PC-3 (cell line): ENCODE measurements around the gene SLC15A2. TPM values are rescaled to one million over a fixed set of nuclear protein-coding genes. Genes with fewer than 3 reads are reported as not detected.

Experiments used
- ATAC-seq: fragments of 200-7000 bp; cut with Tn5 transposase; 2 replicates; pipeline ENCODE4 v1.9.1; 2020; ENCODE audit warnings: mild to moderate bottlenecking, moderate library complexity
- BruUV-seq: library from RNA; stranded (reverse); fragments of 400-500 nt; replicated peaks from 2 replicates; lab custom pipeline; 2021; lab: Mats Ljungman, UMichigan
- CTCF ChIA-PET: fragments of 300-600 bp; sonication (Branson Sonifier 250); formaldehyde crosslinking; loops from one replicate; lab custom pipeline; 2022; ENCODE audit warnings: antibody characterized with exemption; lab: Charles Lee
- POLR2A ChIA-PET: fragments of 300-600 bp; sonication (Branson Sonifier 250); formaldehyde crosslinking; loops from one replicate; lab custom pipeline; 2022; ENCODE audit warnings: antibody characterized with exemption; ENCODE audit not compliant: unreplicated experiment; lab: Charles Lee
- DNase-seq: peaks from one replicate; pipeline ENCODE4 v3.0.0-alpha.2; 2015
- H2AFZ ChIP-seq: fragments of 300-600 bp; sonication (generic); 2 replicates; pipeline ENCODE4 v1.6.0; 2016; ENCODE audit warnings: antibody characterized with exemption, low read length
- H3F3A ChIP-seq: fragments of 300-600 bp; sonication (generic); one replicate; pipeline ENCODE4 v1.6.0; 2017; ENCODE audit warnings: antibody characterized with exemption, low read length, control low read depth, mild to moderate bottlenecking; ENCODE audit not compliant: unreplicated experiment
- H3K27ac ChIP-seq: fragments of 300-600 bp; sonication (generic); 2 replicates; pipeline ENCODE4 v1.5.1; 2016; ENCODE audit warnings: mild to moderate bottlenecking, low read length
- H3K27me3 ChIP-seq: fragments of 300-600 bp; sonication (generic); 2 replicates; pipeline ENCODE4 v1.6.1; 2016; ENCODE audit warnings: low read length, mixed read lengths
- H3K36me3 ChIP-seq: fragments of 300-600 bp; sonication (generic); 2 replicates; pipeline ENCODE4 v1.6.1; 2016; ENCODE audit warnings: low read depth, mixed run types, low read length, mixed read lengths
- H3K4me1 ChIP-seq: fragments of 300-600 bp; sonication (generic); 2 replicates; pipeline ENCODE4 v1.5.1; 2016; ENCODE audit warnings: low read length; ENCODE audit not compliant: insufficient read depth
- H3K4me2 ChIP-seq: fragments of 300-600 bp; sonication (generic); 2 replicates; pipeline ENCODE4 v1.6.0; 2016; ENCODE audit warnings: low read length
- H3K4me3 ChIP-seq: fragments of 300-600 bp; sonication (generic); 2 replicates; pipeline ENCODE4 v1.5.1; 2016; ENCODE audit warnings: mild to moderate bottlenecking, low read length, mixed read lengths
- H3K79me2 ChIP-seq: fragments of 300-600 bp; sonication (generic); 2 replicates; pipeline ENCODE4 v1.6.1; 2017; ENCODE audit warnings: low read length, mixed read lengths
- H3K9ac ChIP-seq: fragments of 300-600 bp; sonication (generic); 2 replicates; pipeline ENCODE4 v1.6.0; 2016; ENCODE audit warnings: mild to moderate bottlenecking, low read length
- H3K9me2 ChIP-seq: fragments of 300-600 bp; sonication (generic); replicated peaks from 2 replicates; pipeline ENCODE4 v1.6.1; 2016; ENCODE audit warnings: mixed run types, low read length, mixed read lengths
- H3K9me3 ChIP-seq: fragments of 300-600 bp; sonication (generic); 2 replicates; pipeline ENCODE4 v1.6.1; 2016; ENCODE audit warnings: low read length, mixed read lengths
- H4K20me1 ChIP-seq: fragments of 300-600 bp; sonication (generic); 2 replicates; pipeline ENCODE4 v1.6.1; 2016; ENCODE audit warnings: low read length, mixed read lengths
- EZH2 ChIP-seq: fragments of 300-600 bp; sonication (generic); IDR thresholded peaks from one replicate; pipeline ENCODE4 v1.6.1; 2017; ENCODE audit warnings: antibody characterized with exemption, mild to moderate bottlenecking, low read length; ENCODE audit not compliant: unreplicated experiment
- EZH2phosphoT487 ChIP-seq: fragments of 300-600 bp; sonication (generic); IDR thresholded peaks from 2 replicates; pipeline ENCODE4 v1.6.1; 2018; ENCODE audit warnings: mild to moderate bottlenecking, antibody characterized with exemption, low read length, borderline replicate concordance
- intact Hi-C: fragments of 100-400 bp; cut with micrococcal nuclease; formaldehyde crosslinking; loops from 2 replicates; pipeline ENCODE4 v1.9.0; 2023
- total RNA-seq: library from RNA; depleted of rRNA; stranded (reverse); fragments of >200 nt; gene quantifications from 2 replicates; pipeline ENCODE4 v1.2.3, GENCODE V29; 2014
- TF ChIP-seq, protein P1 (sequence below): fragments of 300-600 bp; sonication (generic); conservative IDR thresholded peaks from 2 replicates; pipeline ENCODE4 v1.5.1; 2017; ENCODE audit warnings: antibody characterized with exemption, low read depth, mild to moderate bottlenecking, low read length

SLC15A2 gene
- total RNA-seq, 1 experiment from 2014 or later = 0.91 TPM

DNA sequence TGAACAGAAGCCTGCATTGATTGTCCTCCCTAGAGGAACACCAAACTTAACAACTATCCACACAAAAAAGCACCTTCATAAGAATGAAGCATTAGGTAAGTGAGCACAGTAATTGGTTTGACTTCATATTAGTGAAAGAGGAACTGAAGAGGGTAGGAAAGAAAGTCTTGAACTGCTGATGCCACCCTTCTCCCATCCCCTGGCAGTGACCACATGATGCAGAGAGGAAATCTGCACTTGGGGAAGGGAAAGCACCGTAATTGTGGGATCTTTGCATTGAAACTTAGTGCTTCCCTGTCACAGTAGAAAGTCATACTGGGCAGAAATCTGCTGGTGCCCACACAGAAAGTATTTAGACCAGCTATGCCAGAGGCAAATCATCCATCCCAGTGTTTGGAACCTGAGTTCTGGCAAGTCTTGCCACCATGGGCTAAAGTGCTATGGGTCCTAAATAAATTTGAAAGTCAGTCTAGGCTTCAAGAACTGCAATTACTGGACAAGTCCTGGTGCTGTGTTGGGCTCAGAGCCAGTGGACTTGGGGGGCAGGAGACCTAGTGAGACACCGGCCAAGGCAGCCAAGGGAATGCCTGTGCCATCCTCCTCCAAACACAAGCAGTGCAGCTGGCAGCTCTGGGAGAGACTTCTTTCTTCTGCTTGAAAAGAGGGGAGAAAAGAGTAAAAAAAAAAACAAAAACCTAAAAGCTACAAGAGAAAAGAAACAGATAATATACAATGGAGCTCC is 63.6 kb downstream of the SLC15A2 start:
- H3K9me2 ChIP-seq = no peaks in the 10 kb centered on the region

DNA sequence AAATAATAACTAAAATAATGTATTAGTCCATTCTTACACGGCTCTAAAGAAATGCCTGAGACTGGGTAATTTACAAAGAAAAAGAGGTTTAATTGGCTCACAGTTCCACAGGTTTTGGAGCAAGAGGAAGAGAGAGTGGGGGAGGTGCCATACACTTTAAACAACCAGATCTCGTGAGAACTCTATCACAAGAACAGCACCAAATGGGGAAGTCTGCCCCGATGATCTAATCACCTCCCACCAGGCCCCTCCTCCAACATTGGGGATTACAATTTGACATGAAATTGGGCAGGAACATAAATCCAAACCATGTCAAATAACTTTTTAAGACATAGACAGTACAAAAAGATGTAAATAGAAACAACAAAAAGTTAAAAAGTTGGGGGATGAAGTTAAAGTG is 64.6 kb downstream of the SLC15A2 start:
- ChIA-PET CTCF (no interaction called here), POLR2A (no interaction called here)
- DNase-seq (no peak), ATAC-seq (no peak)
- Histone ChIP-seq H3K9ac (no peak overlapping the region), H3K36me3 (no peaks in the 10 kb centered on the region), H3K79me2 (no peaks in the 10 kb centered on the region), H3K9me3 (no peaks in the 10 kb centered on the region), H2AFZ (no peak overlapping the region), H3F3A (no peaks in the 10 kb centered on the region), H3K9me2 (no peaks in the 10 kb centered on the region), H3K27me3 (no peaks in the 10 kb centered on the region), H3K4me1 (no peaks in the 10 kb centered on the region), H3K4me3 (no peak overlapping the region), H3K4me2 (no peak overlapping the region), H4K20me1 (no peaks in the 10 kb centered on the region), H3K27ac (no peak overlapping the region)
- TF ChIP-seq, protein P1, sequence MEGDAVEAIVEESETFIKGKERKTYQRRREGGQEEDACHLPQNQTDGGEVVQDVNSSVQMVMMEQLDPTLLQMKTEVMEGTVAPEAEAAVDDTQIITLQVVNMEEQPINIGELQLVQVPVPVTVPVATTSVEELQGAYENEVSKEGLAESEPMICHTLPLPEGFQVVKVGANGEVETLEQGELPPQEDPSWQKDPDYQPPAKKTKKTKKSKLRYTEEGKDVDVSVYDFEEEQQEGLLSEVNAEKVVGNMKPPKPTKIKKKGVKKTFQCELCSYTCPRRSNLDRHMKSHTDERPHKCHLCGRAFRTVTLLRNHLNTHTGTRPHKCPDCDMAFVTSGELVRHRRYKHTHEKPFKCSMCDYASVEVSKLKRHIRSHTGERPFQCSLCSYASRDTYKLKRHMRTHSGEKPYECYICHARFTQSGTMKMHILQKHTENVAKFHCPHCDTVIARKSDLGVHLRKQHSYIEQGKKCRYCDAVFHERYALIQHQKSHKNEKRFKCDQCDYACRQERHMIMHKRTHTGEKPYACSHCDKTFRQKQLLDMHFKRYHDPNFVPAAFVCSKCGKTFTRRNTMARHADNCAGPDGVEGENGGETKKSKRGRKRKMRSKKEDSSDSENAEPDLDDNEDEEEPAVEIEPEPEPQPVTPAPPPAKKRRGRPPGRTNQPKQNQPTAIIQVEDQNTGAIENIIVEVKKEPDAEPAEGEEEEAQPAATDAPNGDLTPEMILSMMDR = no peak
- no peak for TF ChIP-seq EZH2phosphoT487
- no peak for TF ChIP-seq EZH2
- intact Hi-C loops = no loop called here
- no TSS peak for BruUV-seq

More for the DNA sequence above, 63.6 kb downstream of the SLC15A2 start:
- no TSS peak for BruUV-seq
- H3K27ac ChIP-seq = no peak overlapping the region
- no peaks in the 10 kb centered on the region for H4K20me1 ChIP-seq
- no peaks in the 10 kb centered on the region for H3K79me2 ChIP-seq
- H3K4me3 ChIP-seq = no peak overlapping the region
- CTCF ChIA-PET = no interaction called here
- no peaks in the 10 kb centered on the region for H3K27me3 ChIP-seq
- DNase-seq (no peak), ATAC-seq (no peak)
- intact Hi-C loops = no loop called here
- no peaks in the 10 kb centered on the region for H3K4me1 ChIP-seq
- H3K4me2 ChIP-seq = no peak overlapping the region
- H3F3A ChIP-seq = no peaks in the 10 kb centered on the region
- H3K9ac ChIP-seq = no peak overlapping the region
- TF ChIP-seq EZH2phosphoT487 = no peak
- TF ChIP-seq, protein P1 = no peak
- no peak for TF ChIP-seq EZH2
- no peaks in the 10 kb centered on the region for H3K36me3 ChIP-seq
- POLR2A ChIA-PET = no interaction called here
- no peak overlapping the region for H2AFZ ChIP-seq
- H3K9me3 ChIP-seq = 0 out of 2 replicates have a peak, but pooled peaks cover under 1% of the 10 kb centered on the region

DNA sequence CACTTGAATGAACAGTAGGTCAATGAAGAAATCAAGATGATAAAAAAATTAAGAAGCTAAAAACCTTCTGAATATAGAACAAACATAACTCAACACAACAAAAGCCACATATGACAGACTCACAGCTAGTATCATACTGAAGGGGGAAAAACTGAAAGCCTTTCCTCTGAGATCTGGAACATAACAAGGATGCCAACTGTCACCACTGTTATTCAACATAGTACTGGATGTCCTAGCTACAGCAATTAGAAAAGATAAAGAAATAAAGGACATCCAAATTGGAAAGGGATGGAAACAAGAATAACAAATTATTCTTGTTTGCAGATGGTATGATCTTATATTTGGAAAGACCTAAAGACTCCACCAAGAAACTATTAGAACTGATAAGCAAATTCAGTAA is 67.1 kb downstream of the SLC15A2 start:
- no peaks in the 10 kb centered on the region for H3K4me1 ChIP-seq
- H4K20me1 ChIP-seq = no peaks in the 10 kb centered on the region
- no peaks in the 10 kb centered on the region for H3K27me3 ChIP-seq
- H3F3A ChIP-seq = no peaks in the 10 kb centered on the region
- POLR2A ChIA-PET = no interaction called here
- no peak overlapping the region for H3K4me2 ChIP-seq
- no peak overlapping the region for H3K4me3 ChIP-seq
- intact Hi-C loops = no loop called here
- no peak overlapping the region for H3K27ac ChIP-seq
- H3K9ac ChIP-seq = no peak overlapping the region
- no peaks in the 10 kb centered on the region for H3K79me2 ChIP-seq
- H3K36me3 ChIP-seq = no peaks in the 10 kb centered on the region
- no peak for ATAC-seq
- TF ChIP-seq, protein P1 = no peak
- no peak for TF ChIP-seq EZH2
- TF ChIP-seq EZH2phosphoT487 = no peak
- DNase-seq = no peak
- H2AFZ ChIP-seq = no peak overlapping the region
- CTCF ChIA-PET = no interaction called here
- no TSS peak for BruUV-seq
- H3K9me2 ChIP-seq = no peaks in the 10 kb centered on the region
- no peaks in the 10 kb centered on the region for H3K9me3 ChIP-seq
